ENCODE results near the gene CSPG4.
A peak's percentile ranks its signal among the peaks of the same experiment; 100 is the strongest.

Gene CSPG4

GRCh38 chr15:75650908-75651809 lies 61.5 kb downstream of the CSPG4 start:
- H3K27ac ChIP-seq: no peak overlapping the region
- no peaks in the 10 kb centered on the region for H3K4me1 ChIP-seq (ENCODE audit: low read depth, poor library complexity, severe bottlenecking)
- no peaks in the 10 kb centered on the region for H3K36me3 ChIP-seq (ENCODE audit: insufficient read depth)
- no peak overlapping the region for H3K4me2 ChIP-seq
- H3K27me3 ChIP-seq (ENCODE audit: insufficient read depth, low read depth): no peaks in the 10 kb centered on the region; the same call in 1 of the 2 replicates
- no peaks in the 10 kb centered on the region for H4K20me1 ChIP-seq (ENCODE audit: insufficient read depth)
- H3K9ac ChIP-seq: no peak overlapping the region
- TF ChIP-seq, protein P1, sequence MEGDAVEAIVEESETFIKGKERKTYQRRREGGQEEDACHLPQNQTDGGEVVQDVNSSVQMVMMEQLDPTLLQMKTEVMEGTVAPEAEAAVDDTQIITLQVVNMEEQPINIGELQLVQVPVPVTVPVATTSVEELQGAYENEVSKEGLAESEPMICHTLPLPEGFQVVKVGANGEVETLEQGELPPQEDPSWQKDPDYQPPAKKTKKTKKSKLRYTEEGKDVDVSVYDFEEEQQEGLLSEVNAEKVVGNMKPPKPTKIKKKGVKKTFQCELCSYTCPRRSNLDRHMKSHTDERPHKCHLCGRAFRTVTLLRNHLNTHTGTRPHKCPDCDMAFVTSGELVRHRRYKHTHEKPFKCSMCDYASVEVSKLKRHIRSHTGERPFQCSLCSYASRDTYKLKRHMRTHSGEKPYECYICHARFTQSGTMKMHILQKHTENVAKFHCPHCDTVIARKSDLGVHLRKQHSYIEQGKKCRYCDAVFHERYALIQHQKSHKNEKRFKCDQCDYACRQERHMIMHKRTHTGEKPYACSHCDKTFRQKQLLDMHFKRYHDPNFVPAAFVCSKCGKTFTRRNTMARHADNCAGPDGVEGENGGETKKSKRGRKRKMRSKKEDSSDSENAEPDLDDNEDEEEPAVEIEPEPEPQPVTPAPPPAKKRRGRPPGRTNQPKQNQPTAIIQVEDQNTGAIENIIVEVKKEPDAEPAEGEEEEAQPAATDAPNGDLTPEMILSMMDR (conservative IDR thresholded peaks at IDR 0.05; ENCODE audit: low read depth, low read length): no peak
- no peak overlapping the region for H2AFZ ChIP-seq (ENCODE audit: low read depth)
- H3K79me2 ChIP-seq (ENCODE audit: insufficient read depth, low read depth): no peaks in the 10 kb centered on the region
- no peak overlapping the region for H3K4me3 ChIP-seq (IDR thresholded peaks at IDR 0.05; ENCODE audit: insufficient read depth, low read depth, low read length)

GRCh38 chr15:75649848-75650247 lies 62.8 kb downstream of the CSPG4 start:
- Histone ChIP-seq H3K9ac (no peak overlapping the region), H3K4me2 (no peak overlapping the region), H2AFZ (ENCODE audit: low read depth) (no peak overlapping the region), H3K4me3 (IDR thresholded peaks at IDR 0.05; ENCODE audit: insufficient read depth, low read depth, low read length) (no peak overlapping the region), H3K79me2 (ENCODE audit: insufficient read depth, low read depth) (no peaks in the 10 kb centered on the region), H3K36me3 (ENCODE audit: insufficient read depth) (no peaks in the 10 kb centered on the region), H3K27ac (no peak overlapping the region), H3K27me3 (ENCODE audit: insufficient read depth, low read depth) (no peaks in the 10 kb centered on the region; the same call in 1 of the 2 replicates), H3K4me1 (ENCODE audit: low read depth, poor library complexity, severe bottlenecking) (no peaks in the 10 kb centered on the region), H4K20me1 (ENCODE audit: insufficient read depth) (no peaks in the 10 kb centered on the region)
- TF ChIP-seq, protein P1 (conservative IDR thresholded peaks at IDR 0.05; ENCODE audit: low read depth, low read length): no peak

DNA sequence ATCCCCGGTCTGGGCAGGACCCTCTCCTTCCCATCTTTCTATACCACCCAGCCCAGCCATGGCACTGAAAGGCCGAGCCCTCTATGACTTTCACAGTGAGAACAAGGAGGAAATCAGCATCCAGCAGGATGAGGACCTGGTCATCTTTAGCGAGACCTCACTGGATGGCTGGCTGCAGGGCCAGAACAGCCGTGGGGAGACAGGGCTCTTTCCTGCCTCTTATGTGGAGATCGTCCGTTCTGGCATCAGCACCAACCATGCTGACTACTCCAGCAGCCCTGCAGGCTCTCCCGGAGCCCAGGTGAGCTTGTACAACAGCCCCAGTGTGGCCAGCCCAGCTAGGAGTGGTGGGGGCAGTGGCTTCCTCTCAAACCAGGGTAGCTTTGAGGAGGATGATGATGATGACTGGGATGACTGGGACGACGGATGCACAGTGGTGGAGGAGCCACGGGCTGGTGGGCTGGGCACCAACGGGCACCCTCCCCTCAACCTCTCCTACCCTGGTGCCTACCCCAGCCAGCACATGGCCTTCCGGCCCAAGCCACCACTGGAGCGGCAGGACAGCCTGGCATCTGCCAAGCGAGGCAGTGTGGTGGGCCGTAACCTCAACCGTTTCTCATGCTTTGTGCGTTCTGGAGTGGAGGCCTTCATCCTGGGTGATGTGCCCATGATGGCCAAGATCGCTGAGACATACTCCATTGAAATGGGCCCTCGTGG lies 63.4 kb downstream of the CSPG4 start:
- Histone ChIP-seq H3K4me1 (ENCODE audit: low read depth, poor library complexity, severe bottlenecking) (no peaks in the 10 kb centered on the region), H3K9ac (no peak overlapping the region), H3K4me3 (IDR thresholded peaks at IDR 0.05; ENCODE audit: insufficient read depth, low read depth, low read length) (no peak overlapping the region), H3K27me3 (ENCODE audit: insufficient read depth, low read depth) (no peaks in the 10 kb centered on the region; the same call in 1 of the 2 replicates), H4K20me1 (ENCODE audit: insufficient read depth) (no peaks in the 10 kb centered on the region), H2AFZ (ENCODE audit: low read depth) (no peak overlapping the region), H3K79me2 (ENCODE audit: insufficient read depth, low read depth) (no peaks in the 10 kb centered on the region), H3K36me3 (ENCODE audit: insufficient read depth) (no peaks in the 10 kb centered on the region), H3K4me2 (no peak overlapping the region), H3K27ac (no peak overlapping the region)
- TF ChIP-seq, protein P1 (conservative IDR thresholded peaks at IDR 0.05; ENCODE audit: low read depth, low read length): no peak

DNA sequence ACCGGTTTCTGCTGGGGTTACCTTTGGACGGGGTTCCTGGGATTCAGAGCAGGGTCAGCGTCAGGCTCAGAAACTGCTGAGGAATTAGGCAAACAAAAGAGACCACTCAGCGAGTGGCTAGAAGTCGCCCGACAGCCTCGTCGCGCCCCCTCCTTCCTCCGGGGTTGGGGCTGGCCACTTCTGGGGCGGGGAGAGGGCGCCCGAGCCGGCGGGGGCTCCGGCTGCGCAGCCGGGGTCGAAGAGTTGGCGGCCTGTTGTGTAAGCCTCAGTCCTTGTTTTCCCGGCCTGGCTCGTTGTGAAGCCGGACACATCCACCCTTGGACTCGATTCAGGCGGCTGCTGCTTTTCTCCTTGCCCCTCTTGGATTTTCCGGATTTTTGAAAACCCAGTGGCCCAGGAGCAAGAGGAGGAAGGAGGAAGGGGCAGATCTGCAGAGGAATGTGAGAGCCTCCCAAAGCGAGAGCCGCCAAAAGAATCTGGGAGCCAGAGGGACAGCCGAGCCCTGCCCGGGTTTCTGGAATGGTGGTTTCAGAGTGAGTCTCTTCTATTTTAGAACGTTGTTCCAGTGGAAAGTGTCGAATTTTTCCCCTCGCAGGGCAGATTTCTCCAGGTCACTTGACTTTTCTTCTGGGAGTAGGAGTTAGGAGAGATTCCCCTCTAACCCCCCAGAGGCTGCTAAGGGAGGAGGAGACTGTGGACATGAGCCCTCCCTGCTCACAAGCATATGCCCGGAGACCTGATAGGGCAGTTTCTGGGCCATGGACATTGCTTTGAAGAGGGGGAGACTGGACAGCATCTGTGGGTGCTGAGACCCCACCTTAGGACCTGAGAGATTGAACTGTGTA lies 64.3 kb downstream of the CSPG4 start:
- Histone ChIP-seq H3K4me3 (IDR thresholded peaks at IDR 0.05; ENCODE audit: insufficient read depth, low read depth, low read length) (no peak overlapping the region), H3K27me3 (ENCODE audit: insufficient read depth, low read depth) (no peaks in the 10 kb centered on the region; the same call in 1 of the 2 replicates), H4K20me1 (ENCODE audit: insufficient read depth) (no peaks in the 10 kb centered on the region), H3K27ac (no peak overlapping the region), H3K4me1 (ENCODE audit: low read depth, poor library complexity, severe bottlenecking) (no peaks in the 10 kb centered on the region), H3K79me2 (ENCODE audit: insufficient read depth, low read depth) (no peaks in the 10 kb centered on the region), H2AFZ (ENCODE audit: low read depth) (peak overlapping the region; percentile 95), H3K36me3 (ENCODE audit: insufficient read depth) (no peaks in the 10 kb centered on the region), H3K4me2 (peak overlapping the region; percentile 89), H3K9ac (no peak overlapping the region; the same call in 1 of the 2 replicates)
- TF ChIP-seq, protein P1 (conservative IDR thresholded peaks at IDR 0.05; ENCODE audit: low read depth, low read length): 0 out of 2 replicates have a peak, but pooled peaks have one; percentile 13

All from KMS-11 (cell line).